ENCODE data around the gene SERTAD1.

GRCh38 chr19:40424637-40425449, 949 bp downstream of the SERTAD1 start:
- TF ChIP-seq CBX8 (IDR thresholded peaks at IDR 0.05; ENCODE audit: borderline replicate concordance, low read depth, low read length) (no peak), RAD21 (IDR thresholded peaks at IDR 0.05 in 1 of 2, conservative IDR thresholded peaks at IDR 0.05 in 1 of 2; ENCODE audit: low read depth in 2 of 2, low read length in 2 of 2) (peak in 1 of 2 experiments; percentile 26; a peak in 1 of 4 replicates), POLR2A (IDR thresholded peaks at IDR 0.05; ENCODE audit: control extremely low read depth in 1 of 2, low read depth in 2 of 2, low read length in 2 of 2) (peak in 1 of 2 experiments; percentile 20; a peak in 1 of 3 replicates), EZH2 (IDR thresholded peaks at IDR 0.05; ENCODE audit: low read depth, low read length, severe bottlenecking) (no peak)
